ENCODE data around the gene C10orf90. TPM values are rescaled to one million over a fixed set of nuclear protein-coding genes. Genes with fewer than 3 reads are reported as not detected.

Gene C10orf90
- total RNA-seq, 1 donor = not detected

DNA sequence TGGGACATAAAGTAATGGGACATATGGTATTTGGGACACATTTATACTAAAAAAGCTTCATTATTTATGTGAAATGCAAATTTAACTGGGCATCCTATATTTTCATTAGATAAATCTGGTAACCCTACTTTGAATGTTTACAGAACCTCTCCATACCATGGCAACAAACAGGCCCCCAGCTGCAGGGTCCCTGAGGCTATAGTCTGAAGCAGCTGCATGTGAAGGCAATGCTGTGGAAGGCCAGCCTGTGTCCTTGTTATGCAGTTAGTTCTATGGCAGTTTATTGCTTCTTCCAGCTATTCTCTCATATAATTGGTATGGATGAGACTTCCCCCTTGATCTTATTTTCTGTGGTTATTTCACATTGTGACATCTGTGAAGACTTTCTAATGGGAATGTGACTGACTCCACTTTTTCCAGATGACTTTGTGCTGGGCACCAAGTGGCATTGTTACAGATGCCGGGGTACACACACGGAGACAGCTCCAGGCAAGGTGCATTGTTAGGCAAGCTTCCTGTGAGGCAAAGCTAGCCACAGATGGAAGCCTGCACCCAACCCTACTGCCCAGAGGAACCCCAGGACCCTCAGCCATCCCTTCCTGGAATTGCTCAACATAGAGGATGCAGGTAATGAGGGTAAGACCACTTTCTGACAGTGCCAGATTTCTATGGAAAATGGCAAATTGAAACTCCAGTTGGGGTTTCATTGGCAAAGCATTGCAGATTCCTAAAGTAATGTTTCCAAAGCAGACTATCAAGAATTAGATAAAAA lies 232.7 kb downstream of the C10orf90 start:
- H3K4me3 ChIP-seq (ENCODE audit: low read depth, low read length) = no peak overlapping the region
- DNase-seq (ENCODE audit: low read depth) = no peak
- TF ChIP-seq, protein P1, sequence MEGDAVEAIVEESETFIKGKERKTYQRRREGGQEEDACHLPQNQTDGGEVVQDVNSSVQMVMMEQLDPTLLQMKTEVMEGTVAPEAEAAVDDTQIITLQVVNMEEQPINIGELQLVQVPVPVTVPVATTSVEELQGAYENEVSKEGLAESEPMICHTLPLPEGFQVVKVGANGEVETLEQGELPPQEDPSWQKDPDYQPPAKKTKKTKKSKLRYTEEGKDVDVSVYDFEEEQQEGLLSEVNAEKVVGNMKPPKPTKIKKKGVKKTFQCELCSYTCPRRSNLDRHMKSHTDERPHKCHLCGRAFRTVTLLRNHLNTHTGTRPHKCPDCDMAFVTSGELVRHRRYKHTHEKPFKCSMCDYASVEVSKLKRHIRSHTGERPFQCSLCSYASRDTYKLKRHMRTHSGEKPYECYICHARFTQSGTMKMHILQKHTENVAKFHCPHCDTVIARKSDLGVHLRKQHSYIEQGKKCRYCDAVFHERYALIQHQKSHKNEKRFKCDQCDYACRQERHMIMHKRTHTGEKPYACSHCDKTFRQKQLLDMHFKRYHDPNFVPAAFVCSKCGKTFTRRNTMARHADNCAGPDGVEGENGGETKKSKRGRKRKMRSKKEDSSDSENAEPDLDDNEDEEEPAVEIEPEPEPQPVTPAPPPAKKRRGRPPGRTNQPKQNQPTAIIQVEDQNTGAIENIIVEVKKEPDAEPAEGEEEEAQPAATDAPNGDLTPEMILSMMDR (IDR thresholded peaks at IDR 0.05; ENCODE audit: insufficient read depth, low read depth, low read length) = no peak

DNA sequence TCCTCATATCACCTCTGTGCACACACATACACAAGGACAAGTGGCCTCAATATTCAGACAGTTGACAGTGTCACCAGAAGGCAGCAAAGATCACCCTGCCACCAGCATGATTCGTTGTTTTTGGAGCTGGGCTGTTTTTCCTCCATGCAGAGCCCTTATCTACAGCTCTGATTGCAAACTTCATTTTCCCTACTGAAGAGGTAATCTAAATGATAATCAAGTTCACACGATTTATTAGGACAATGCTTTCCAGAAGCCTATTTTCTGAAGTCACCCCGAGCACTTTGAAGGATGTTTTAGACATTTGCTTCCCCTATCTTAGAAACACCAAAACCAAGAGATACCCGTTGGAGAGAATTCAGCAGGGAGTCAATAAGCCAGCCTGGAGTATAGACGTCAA lies 236.3 kb downstream of the C10orf90 start:
- no peak for DNase-seq (ENCODE audit: low read depth)
- no peak overlapping the region for H3K4me3 ChIP-seq (ENCODE audit: low read depth, low read length)
- TF ChIP-seq, protein P1 (IDR thresholded peaks at IDR 0.05; ENCODE audit: insufficient read depth, low read depth, low read length) = no peak

DNA sequence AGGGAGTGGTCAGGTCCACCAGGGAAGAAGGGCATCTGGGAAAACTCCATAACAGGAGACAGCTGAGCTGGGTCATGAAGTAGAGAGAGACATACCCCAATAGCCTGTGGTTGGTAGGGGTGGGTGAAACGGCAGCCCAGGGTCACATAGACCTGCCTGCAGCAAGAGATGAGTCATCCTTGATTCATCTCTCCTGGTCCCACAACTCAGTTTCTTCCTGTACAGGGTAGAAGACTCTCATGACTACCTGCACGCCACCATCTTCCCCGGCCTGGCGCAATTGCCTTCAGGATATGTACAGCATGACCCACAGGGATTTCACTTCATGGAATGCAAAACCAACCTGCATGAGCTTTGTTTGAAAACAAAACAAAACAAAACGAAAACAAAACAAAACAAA lies 237.1 kb downstream of the C10orf90 start:
- TF ChIP-seq, protein P1 (IDR thresholded peaks at IDR 0.05; ENCODE audit: insufficient read depth, low read depth, low read length) = no peak
- no peak overlapping the region for H3K4me3 ChIP-seq (ENCODE audit: low read depth, low read length)
- DNase-seq (ENCODE audit: low read depth) = no peak

DNA sequence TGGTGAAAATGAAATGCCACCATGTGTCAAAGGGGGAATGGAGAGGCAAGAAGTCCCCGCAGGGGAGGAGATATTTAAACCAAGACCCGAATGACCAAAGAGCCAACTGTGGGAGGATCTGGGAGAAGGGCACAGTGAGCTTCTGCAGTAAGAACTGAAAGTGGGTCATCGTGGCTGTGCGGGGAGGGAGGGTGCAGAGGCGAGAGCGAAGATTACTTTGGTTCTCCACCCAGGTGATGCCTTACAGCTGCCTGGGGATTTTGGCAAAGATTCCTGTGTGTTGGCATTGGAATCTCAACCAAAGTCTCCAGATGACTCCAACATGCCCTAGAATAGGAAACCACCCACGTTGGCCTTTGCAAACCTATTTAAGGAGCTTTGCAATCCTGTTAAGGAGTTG lies 238.0 kb downstream of the C10orf90 start:
- no peak for DNase-seq (ENCODE audit: low read depth)
- no peak overlapping the region for H3K4me3 ChIP-seq (ENCODE audit: low read depth, low read length)
- TF ChIP-seq, protein P1 (IDR thresholded peaks at IDR 0.05; ENCODE audit: insufficient read depth, low read depth, low read length) = no peak

DNA sequence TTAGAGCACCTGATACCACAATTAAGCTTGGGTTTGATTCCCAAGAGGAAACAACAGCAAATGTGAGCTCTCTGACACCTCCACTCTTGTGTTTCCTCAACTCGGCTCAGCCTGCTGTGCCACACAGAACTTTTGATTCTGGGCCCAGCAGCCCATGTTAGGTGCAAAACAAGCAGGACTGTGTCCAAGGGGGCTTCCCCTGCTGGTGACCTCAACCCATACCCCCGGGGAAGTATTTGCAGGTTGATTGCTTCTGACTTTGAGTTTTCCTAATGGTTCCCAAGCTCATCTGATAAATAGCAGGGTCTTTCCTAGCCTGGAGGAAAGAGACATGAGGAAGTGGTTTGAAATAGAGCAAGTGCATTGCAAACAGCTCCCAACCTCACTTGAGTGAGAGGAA lies 238.7 kb downstream of the C10orf90 start:
- TF ChIP-seq, protein P1 (IDR thresholded peaks at IDR 0.05; ENCODE audit: insufficient read depth, low read depth, low read length) = no peak
- no peak for DNase-seq (ENCODE audit: low read depth)
- H3K4me3 ChIP-seq (ENCODE audit: low read depth, low read length) = no peak overlapping the region

DNA sequence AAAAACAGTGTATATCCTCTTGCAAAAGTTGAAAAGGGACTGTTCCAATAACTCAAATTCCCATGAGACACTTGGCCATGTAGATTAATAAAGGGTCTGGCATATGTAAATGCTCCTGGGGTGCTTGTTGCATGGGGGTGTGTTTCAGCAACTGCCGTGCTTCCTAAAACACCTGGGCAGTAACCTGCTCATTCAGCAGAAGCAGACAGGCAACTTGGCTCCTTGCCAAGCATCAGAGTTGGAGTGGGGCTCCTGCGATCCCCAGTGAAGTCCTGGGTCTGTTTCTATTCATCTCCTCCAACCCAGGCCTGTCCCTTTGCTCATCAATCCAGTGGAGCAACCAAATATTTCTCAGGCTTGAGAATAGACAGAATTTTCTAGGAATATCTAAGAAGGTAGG lies 240.0 kb downstream of the C10orf90 start:
- H3K4me3 ChIP-seq (ENCODE audit: low read depth, low read length) = no peak overlapping the region
- TF ChIP-seq, protein P1 (IDR thresholded peaks at IDR 0.05; ENCODE audit: insufficient read depth, low read depth, low read length) = no peak
- no peak for DNase-seq (ENCODE audit: low read depth)

DNA sequence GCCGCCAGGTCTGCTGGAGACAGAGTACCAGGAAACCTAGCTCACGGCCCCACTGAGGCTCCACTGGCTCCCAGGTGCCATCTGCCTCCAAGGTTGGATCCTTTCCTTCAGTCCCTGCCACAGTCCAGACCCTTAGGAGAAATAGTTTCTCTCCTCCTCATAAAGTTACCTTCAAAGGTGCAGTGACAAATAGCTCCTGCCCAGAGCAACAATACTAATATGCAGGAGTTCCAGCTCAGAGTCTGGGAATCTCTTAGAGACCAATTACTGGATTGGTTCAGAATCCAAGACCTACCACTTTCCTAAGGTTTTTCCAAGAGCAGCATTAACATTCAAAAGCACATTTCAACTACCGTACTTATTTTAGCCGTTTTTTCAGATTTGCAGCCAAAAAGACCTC lies 241.2 kb downstream of the C10orf90 start:
- no peak for DNase-seq (ENCODE audit: low read depth)
- TF ChIP-seq, protein P1 (IDR thresholded peaks at IDR 0.05; ENCODE audit: insufficient read depth, low read depth, low read length) = no peak
- no peak overlapping the region for H3K4me3 ChIP-seq (ENCODE audit: low read depth, low read length)

All from fibroblast of villous mesenchyme (primary cell).